Neural progenitor cell (in vitro differentiated cells): ENCODE data around the gene PDIA3. TPM values are rescaled to one million over a fixed set of nuclear protein-coding genes. Genes with fewer than 3 reads are reported as not detected.

Source experiments
- DNase-seq: peaks from one replicate; pipeline ENCODE4 v3.0.0-alpha.2; 2016; ENCODE audit warnings: low spot score
- H2AFZ ChIP-seq: fragments of 200-600 bp; sonication (generic); replicated peaks from 2 replicates; pipeline ENCODE4 v1.6.1; 2016; ENCODE audit warnings: antibody characterized with exemption
- H3F3A ChIP-seq: fragments of 200-600 bp; sonication (generic); 2 replicates; pipeline ENCODE4 v1.6.1; 2016; ENCODE audit warnings: antibody characterized with exemption, low read depth
- H3K27ac ChIP-seq: fragments of 200-600 bp; sonication (generic); 2 replicates; pipeline ENCODE4 v1.5.1; 2016; ENCODE audit warnings: mild to moderate bottlenecking
- H3K27me3 ChIP-seq: fragments of 200-600 bp; sonication (generic); 2 replicates; pipeline ENCODE4 v1.6.1; 2016; ENCODE audit warnings: mild to moderate bottlenecking, moderate library complexity
- H3K36me3 ChIP-seq: fragments of 200-600 bp; sonication (generic); 2 replicates; pipeline ENCODE4 v1.5.1; 2016
- H3K4me1 ChIP-seq: fragments of 200-600 bp; sonication (generic); 2 replicates; pipeline ENCODE4 v1.6.1; 2016; ENCODE audit warnings: mixed run types
- H3K4me2 ChIP-seq: fragments of 200-600 bp; sonication (generic); 2 replicates; pipeline ENCODE4 v1.6.1; 2016
- H3K4me3 ChIP-seq: fragments of 200-600 bp; sonication (generic); 2 replicates; pipeline ENCODE4 v1.5.1; 2016
- H3K79me2 ChIP-seq: fragments of 200-600 bp; sonication (generic); 2 replicates; pipeline ENCODE4 v1.6.1; 2016; ENCODE audit warnings: low read depth
- H3K9ac ChIP-seq: fragments of 200-600 bp; sonication (generic); 2 replicates; pipeline ENCODE4 v1.6.1; 2016
- H3K9me3 ChIP-seq: fragments of 200-600 bp; sonication (generic); 2 replicates; pipeline ENCODE4 v1.5.1; 2016; ENCODE audit warnings: low read depth
- H4K20me1 ChIP-seq: fragments of 200-600 bp; sonication (generic); 2 replicates; pipeline ENCODE4 v1.6.1; 2016; ENCODE audit warnings: low read depth
- H3K27ac Mint-ChIP-seq: 3 replicates; pipeline ENCODE4 v1.8.0; 2021; ENCODE audit warnings: mixed read lengths
- H3K27me3 Mint-ChIP-seq: 2 replicates; pipeline ENCODE4 v1.8.0; 2022; ENCODE audit warnings: low read depth, mild to moderate bottlenecking, inconsistent platforms, moderate library complexity, mixed read lengths; ENCODE audit not compliant: insufficient read depth
- H3K36me3 Mint-ChIP-seq: 3 replicates; pipeline ENCODE4 v1.8.0; 2021; ENCODE audit warnings: mixed read lengths
- H3K4me1 Mint-ChIP-seq: 3 replicates; pipeline ENCODE4 v1.8.0; 2021; ENCODE audit warnings: mixed read lengths
- H3K4me3 Mint-ChIP-seq: 3 replicates; pipeline ENCODE4 v1.8.0; 2021; ENCODE audit warnings: mild to moderate bottlenecking, moderate library complexity, mixed read lengths
- H3K9me3 Mint-ChIP-seq: 3 replicates; pipeline ENCODE4 v1.8.0; 2020; ENCODE audit warnings: mixed read lengths
- CTCF ChIP-seq: fragments of 200-600 bp; sonication (generic); IDR thresholded peaks from 2 replicates; pipeline ENCODE4 v1.5.1; 2017; ENCODE audit warnings: antibody characterized with exemption, mild to moderate bottlenecking
- EZH2 ChIP-seq: fragments of 200-600 bp; sonication (generic); IDR thresholded peaks from 2 replicates; pipeline ENCODE4 v1.6.1; 2017; ENCODE audit warnings: antibody characterized with exemption, mild to moderate bottlenecking, moderate library complexity
- EZH2phosphoT487 ChIP-seq: fragments of 200-600 bp; sonication (generic); IDR thresholded peaks from 2 replicates; pipeline ENCODE4 v1.6.1; 2017; ENCODE audit warnings: antibody characterized with exemption
- total RNA-seq: library from RNA; depleted of rRNA; stranded (reverse); fragments of >200 nt; gene quantifications from 2 replicates; pipeline ENCODE4 v1.2.3, GENCODE V29; 2015; ENCODE audit warnings: low replicate concordance

Gene PDIA3
- total RNA-seq, 1 donor from 2014 or later = 315 TPM

- Mint-ChIP-seq H3K9me3 (no peaks in the 10 kb centered on the region), H3K4me3 (no peak overlapping the region), H3K36me3 (peaks cover 39% of the 10 kb centered on the region), H3K4me1 (peaks cover 55% of the 10 kb centered on the region), H3K27ac (no peak overlapping the region), H3K27me3 (peaks cover 5% of the 10 kb centered on the region)
- peaks cover 42% of the 10 kb centered on the region for H3K79me2 ChIP-seq
- H4K20me1 ChIP-seq = peaks cover 38% of the 10 kb centered on the region
- no peaks in the 10 kb centered on the region for H3K27me3 ChIP-seq
- H3K9me3 ChIP-seq = no peaks in the 10 kb centered on the region
- no peak overlapping the region for H3K4me3 ChIP-seq
- peaks cover 30% of the 10 kb centered on the region for H3K4me1 ChIP-seq
- no peak for DNase-seq
- H3K4me2 ChIP-seq = no peak overlapping the region
- H3K27ac ChIP-seq = no peak overlapping the region
- no peak for TF ChIP-seq CTCF
- no peak for TF ChIP-seq EZH2
- TF ChIP-seq EZH2phosphoT487 = no peak
- no peaks in the 10 kb centered on the region for H3K36me3 ChIP-seq
- peaks cover 57% of the 10 kb centered on the region for H3F3A ChIP-seq
- no peak overlapping the region for H3K9ac ChIP-seq
- no peak overlapping the region for H2AFZ ChIP-seq
These were observed 50.3 kb downstream of the PDIA3 start for GRCh38 chr15:43796566-43796965.

GRCh38 chr15:43799209-43799944, 53.1 kb downstream of the PDIA3 start:
- H3K27ac Mint-ChIP-seq = no peak overlapping the region
- peak overlapping the region; percentile 100 for H3K4me3 Mint-ChIP-seq
- H3K36me3 Mint-ChIP-seq = peaks cover 33% of the 10 kb centered on the region
- no peak overlapping the region for H3K4me3 ChIP-seq
- H3K27me3 ChIP-seq = no peaks in the 10 kb centered on the region
- H3K9me3 ChIP-seq = no peaks in the 10 kb centered on the region
- H3K9ac ChIP-seq = no peak overlapping the region
- no peak overlapping the region for H2AFZ ChIP-seq
- H3K4me1 ChIP-seq = peaks cover 23% of the 10 kb centered on the region
- peaks cover 69% of the 10 kb centered on the region for H3F3A ChIP-seq
- no peak for DNase-seq
- peaks cover 41% of the 10 kb centered on the region for H3K4me1 Mint-ChIP-seq
- H3K27me3 Mint-ChIP-seq = peaks cover 5% of the 10 kb centered on the region
- peak overlapping the region; percentile 92 for H3K4me2 ChIP-seq
- H4K20me1 ChIP-seq = peaks cover 23% of the 10 kb centered on the region
- no peaks in the 10 kb centered on the region for H3K36me3 ChIP-seq
- no peak for TF ChIP-seq CTCF
- no peak for TF ChIP-seq EZH2phosphoT487
- TF ChIP-seq EZH2 = no peak
- H3K79me2 ChIP-seq = peaks cover 27% of the 10 kb centered on the region
- H3K9me3 Mint-ChIP-seq = no peaks in the 10 kb centered on the region
- H3K27ac ChIP-seq = peak overlapping the region; percentile 87

- peak within 1 kb of the TSS; percentile 77 for H3K4me3 ChIP-seq
- H4K20me1 ChIP-seq = peaks cover 17% of the 10 kb centered on the region
- TF ChIP-seq CTCF (no peak), EZH2 (no peak), EZH2phosphoT487 (no peak)
- peak within 1 kb of the TSS; percentile 92 for H3K4me2 ChIP-seq
- no peaks in the 10 kb centered on the region for H3K9me3 ChIP-seq
- Mint-ChIP-seq H3K4me3 (peak within 1 kb of the TSS; percentile 100), H3K27me3 (peaks cover 3% of the 10 kb centered on the region), H3K27ac (peak within 1 kb of the TSS; percentile 96), H3K9me3 (no peaks in the 10 kb centered on the region), H3K4me1 (peaks cover 39% of the 10 kb centered on the region), H3K36me3 (peaks cover 28% of the 10 kb centered on the region)
- H3K36me3 ChIP-seq = no peaks in the 10 kb centered on the region
- H3K27ac ChIP-seq = peak within 1 kb of the TSS; percentile 87
- H2AFZ ChIP-seq = peak within 1 kb of the TSS; percentile 51
- no peaks in the 10 kb centered on the region for H3K27me3 ChIP-seq
- H3K9ac ChIP-seq = peak within 1 kb of the TSS; percentile 44
- H3F3A ChIP-seq = peaks cover 74% of the 10 kb centered on the region
- peaks cover 21% of the 10 kb centered on the region for H3K79me2 ChIP-seq
- peak; percentile 66 for DNase-seq
- peaks cover 23% of the 10 kb centered on the region for H3K4me1 ChIP-seq
These were observed 53.7 kb downstream of the PDIA3 start, which contains the start of gene SERINC4 for GRCh38 chr15:43799945-43800285. Gene SERINC4, minus strand, starts transcription at chr15:43800220. Its CDS starts 234 bp downstream, at chr15:43799986.
